Spleen (tissue), 11 donors: Measurements from ENCODE around the gene STAP2. TPM values are rescaled to one million over a fixed set of nuclear protein-coding genes. Genes with fewer than 3 reads are reported as not detected.

ENCODE experiments used
- DNase-seq: peaks from one replicate; pipeline ENCODE4 v3.0.0-alpha.2; 2020
- H3K27ac ChIP-seq, 8 donors: fragments of 200-600 bp; sonication (generic) in 7 of 8; 1 replicate in 4 of 8; 2 replicates in 4 of 8; pipeline versions ENCODE4 v1.5.0 to v1.8.0; 2016 to 2021; ENCODE audit warnings: inconsistent platforms in 4 of 8, mild to moderate bottlenecking in 4 of 8, moderate library complexity in 1 of 8
- H3K27me3 ChIP-seq, 7 donors: fragments of 200-600 bp; sonication (generic) in 6 of 7; replicated peaks in 1 of 7; 1 replicate in 4 of 7; 2 replicates in 3 of 7; pipeline versions ENCODE4 v1.5.0 to v1.8.0; 2016 to 2021; ENCODE audit warnings: inconsistent platforms in 3 of 7, mild to moderate bottlenecking in 1 of 7
- H3K36me3 ChIP-seq, 6 donors: fragments of 200-600 bp; sonication (generic) in 5 of 6; 1 replicate in 4 of 6; 2 replicates in 2 of 6; pipeline versions ENCODE4 v1.5.0 to v1.8.0; 2016 to 2021; ENCODE audit warnings: inconsistent platforms in 2 of 6
- H3K4me1 ChIP-seq, 6 donors: fragments of 200-600 bp; sonication (generic) in 5 of 6; 1 replicate in 3 of 6; 2 replicates in 3 of 6; pipeline versions ENCODE4 v1.5.0 to v1.8.0; 2016 to 2021; ENCODE audit warnings: inconsistent platforms in 3 of 6
- H3K4me3 ChIP-seq, 8 donors: fragments of 200-600 bp; sonication (generic) in 7 of 8; 1 replicate in 4 of 8; 2 replicates in 4 of 8; pipeline versions ENCODE4 v1.5.0 to v1.8.0; 2016 to 2021; ENCODE audit warnings: inconsistent platforms in 4 of 8, mild to moderate bottlenecking in 4 of 8, moderate library complexity in 2 of 8
- H3K9me3 ChIP-seq, 8 donors: fragments of 200-600 bp; sonication (generic) in 7 of 8; 1 replicate in 4 of 8; 2 replicates in 4 of 8; pipeline versions ENCODE4 v1.5.0 to v1.8.0; 2016 to 2021; ENCODE audit warnings: inconsistent platforms in 4 of 8
- POLR2A ChIP-seq, 3 donors: fragments of 450-650 bp; IDR thresholded peaks; one replicate each; pipeline ENCODE4 v1.5.1; 2017; ENCODE audit warnings: antibody characterized with exemption in 3 of 3, mild to moderate bottlenecking in 1 of 3
- POLR2AphosphoS5 ChIP-seq, 3 donors: sonication (generic); formaldehyde crosslinking; IDR thresholded peaks; one replicate each; pipeline ENCODE4 v1.5.1; 2017; ENCODE audit warnings: antibody characterized with exemption in 3 of 3
- WGBS, 5 donors: extraction: QIAGEN DNeasy Blood & Tissue Kit in 3 of 5; methylation state at CpG; one replicate each; pipeline versions ENCODE4 v1.1.5 to v1.1.7; 2013 to 2018; 5-methylcytosine and 5-hydroxymethylcytosine counted together
- intact Hi-C: fragments of 100-400 bp; cut with DNase I; formaldehyde crosslinking; loops from one replicate; pipeline ENCODE4 v1.15.0; 2023; ENCODE audit warnings: low total_unique reads
- polyA plus RNA-seq, 3 donors: library from polyadenylated mRNA; stranded (reverse); fragments of 200-250 nt; gene quantifications; one replicate each; pipeline ENCODE4 v1.2.1, GENCODE V29; 2013
- total RNA-seq, 7 donors: library from RNA; depleted of rRNA in 3 of 7; stranded (reverse); fragments of >200 nt in 3 of 7; fragmentation: NEBNext Ultra II Directional in 4 of 7; extraction: Animal tissue kit (Norgen Biotek cat#: 25700) in 4 of 7; gene quantifications; one replicate each; pipeline versions ENCODE4 v1.1.0 to v1.2.1, GENCODE V29; 2016 to 2021
- TF ChIP-seq, protein P1 (sequence below), 11 experiments: fragments of 200-600 bp in 7 of 11; fragments of 450-650 bp in 4 of 11; sonication (generic) in 4 of 11; IDR thresholded peaks in 8 of 11; conservative IDR thresholded peaks in 3 of 11; 1 replicate in 7 of 11; 2 replicates in 4 of 11; pipeline versions ENCODE4 v1.4.0 to v1.8.0; 2016 to 2021; ENCODE audit warnings: antibody characterized with exemption in 11 of 11, inconsistent platforms in 4 of 11, mild to moderate bottlenecking in 1 of 11
- donor health status: healthy with polysubstance abuse.
- donor health status: DM: no; HTN: no; CAD: no; lungs with moderate emphysema.
- donor health status: DM: no; HTN: no; CAD: no.
- donor health status: Bipolar disorder and iron deficiency.
- donor health status: healthy.
- donor health status: DM: no; HTN: no; CAD: no.
- donor health status: DM: yes; HTN: yes; CAD: no.

Gene STAP2
- total and polyA plus RNA-seq, 10 donors: 0.79 to 5.1 (median 2.1) TPM; not detected in 1

DNA sequence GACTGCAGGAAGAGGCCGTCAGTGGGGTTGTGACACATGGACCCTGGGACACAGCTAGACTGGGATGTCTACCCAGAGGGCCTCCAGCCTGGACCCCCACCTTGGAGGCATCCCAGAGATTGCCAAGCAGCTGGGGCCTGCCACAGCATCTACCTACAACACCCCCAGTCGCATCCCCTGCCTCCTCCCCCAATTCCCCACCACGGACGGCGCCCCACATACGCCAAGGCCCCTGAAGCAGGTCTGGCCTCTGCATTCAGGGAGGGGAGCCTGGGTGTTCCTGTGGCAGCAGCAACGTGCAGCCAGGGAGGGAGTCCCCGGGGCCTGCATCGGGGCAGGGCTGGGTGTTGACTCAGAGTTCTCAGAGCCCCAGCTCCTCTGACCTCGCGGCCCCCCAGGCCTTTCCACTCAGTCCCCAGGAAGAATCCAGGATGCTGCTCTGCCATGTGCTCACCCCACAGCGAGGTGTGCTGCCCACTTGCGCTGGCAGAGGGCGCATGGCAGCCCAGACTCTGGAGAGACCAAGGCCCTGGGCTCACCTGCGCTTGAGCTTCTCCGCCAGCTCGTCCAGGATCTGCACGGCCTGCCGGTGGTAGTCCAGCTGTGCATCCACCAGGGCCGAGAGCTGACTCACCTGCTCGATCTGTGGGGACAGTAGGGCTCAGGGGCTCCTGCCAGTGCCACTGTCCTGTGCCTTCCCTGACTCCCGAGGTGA is 24.4 kb upstream of the STAP2 start:
- intact Hi-C loops: no loop called here
- no peaks in the 10 kb centered on the region for H3K27me3 ChIP-seq
- peaks cover 4 to 100% (median 87%) of the 10 kb centered on the region in 6 donors for H3K36me3 ChIP-seq
- no peak overlapping the region for H3K4me3 ChIP-seq
- WGBS, 5 donors: 82 to 87% (median 85%) methylated on average over 10 to 22 of the region's 22 CpGs
- TF ChIP-seq, protein P1, sequence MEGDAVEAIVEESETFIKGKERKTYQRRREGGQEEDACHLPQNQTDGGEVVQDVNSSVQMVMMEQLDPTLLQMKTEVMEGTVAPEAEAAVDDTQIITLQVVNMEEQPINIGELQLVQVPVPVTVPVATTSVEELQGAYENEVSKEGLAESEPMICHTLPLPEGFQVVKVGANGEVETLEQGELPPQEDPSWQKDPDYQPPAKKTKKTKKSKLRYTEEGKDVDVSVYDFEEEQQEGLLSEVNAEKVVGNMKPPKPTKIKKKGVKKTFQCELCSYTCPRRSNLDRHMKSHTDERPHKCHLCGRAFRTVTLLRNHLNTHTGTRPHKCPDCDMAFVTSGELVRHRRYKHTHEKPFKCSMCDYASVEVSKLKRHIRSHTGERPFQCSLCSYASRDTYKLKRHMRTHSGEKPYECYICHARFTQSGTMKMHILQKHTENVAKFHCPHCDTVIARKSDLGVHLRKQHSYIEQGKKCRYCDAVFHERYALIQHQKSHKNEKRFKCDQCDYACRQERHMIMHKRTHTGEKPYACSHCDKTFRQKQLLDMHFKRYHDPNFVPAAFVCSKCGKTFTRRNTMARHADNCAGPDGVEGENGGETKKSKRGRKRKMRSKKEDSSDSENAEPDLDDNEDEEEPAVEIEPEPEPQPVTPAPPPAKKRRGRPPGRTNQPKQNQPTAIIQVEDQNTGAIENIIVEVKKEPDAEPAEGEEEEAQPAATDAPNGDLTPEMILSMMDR (IDR thresholded peaks at IDR 0.05 in 8 of 11, conservative IDR thresholded peaks at IDR 0.05 in 3 of 11): peak in 5 of 11 experiments; percentile 11 to 41 (median 18)
- TF ChIP-seq POLR2A (IDR thresholded peaks at IDR 0.05) (no peak), POLR2AphosphoS5 (IDR thresholded peaks at IDR 0.05) (peak; percentile 17 to 63 (median 40))
- no peaks in the 10 kb centered on the region for H3K9me3 ChIP-seq
- H3K4me1 ChIP-seq: peaks cover 4 to 23% (median 6%) of the 10 kb centered on the region in 6 donors
- DNase-seq: peak; percentile 74
- H3K27ac ChIP-seq: no peak overlapping the region

DNA sequence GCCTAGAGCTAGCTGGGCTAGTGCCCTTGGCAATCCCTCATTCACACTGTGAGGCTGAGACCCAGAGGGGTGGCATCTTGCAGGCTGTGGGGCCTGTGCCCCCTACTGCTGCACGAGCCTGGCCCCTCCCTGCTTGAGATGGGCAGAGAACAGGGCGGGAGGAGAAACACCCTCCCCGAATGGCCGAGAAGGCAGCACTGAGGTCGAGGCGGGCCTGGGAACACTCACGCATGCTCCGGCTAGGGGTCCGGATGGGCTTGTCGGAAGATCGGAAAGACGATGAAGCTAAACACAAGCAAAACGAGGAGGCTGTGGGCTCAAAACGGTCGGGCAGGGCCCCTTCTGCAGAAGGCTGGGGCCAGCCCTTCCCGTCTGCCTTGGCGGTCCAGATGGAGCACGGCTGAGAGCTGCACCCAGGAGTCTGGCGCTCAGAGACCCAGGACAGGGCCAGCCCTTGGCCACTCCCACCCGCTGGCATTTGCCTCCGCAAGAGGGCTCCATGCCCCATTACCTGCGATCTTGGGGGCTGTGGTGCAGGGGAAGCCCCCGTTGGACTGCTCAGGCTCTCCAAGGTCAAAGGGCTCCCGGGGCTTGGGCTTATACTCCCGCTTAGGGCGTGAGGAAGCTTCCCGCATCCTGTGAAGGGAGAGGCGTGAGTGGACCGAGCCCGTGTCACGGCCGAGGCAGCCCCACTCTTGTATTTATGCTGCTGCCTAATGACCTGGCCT is 23.6 kb upstream of the STAP2 start:
- 88 to 90% (median 89%) methylated on average over 25 to 32 of the region's 32 CpGs for WGBS, 5 donors
- peaks cover 0 to 15% (median 0%) of the 10 kb centered on the region in 6 donors for H3K4me1 ChIP-seq
- peak; percentile 68 for DNase-seq
- no peaks in the 10 kb centered on the region for H3K9me3 ChIP-seq
- TF ChIP-seq POLR2A (IDR thresholded peaks at IDR 0.05) (no peak), POLR2AphosphoS5 (IDR thresholded peaks at IDR 0.05) (peak in 1 of 3 donors; percentile 19)
- H3K27me3 ChIP-seq: no peaks in the 10 kb centered on the region
- peaks cover 4 to 100% (median 87%) of the 10 kb centered on the region in 6 donors for H3K36me3 ChIP-seq
- intact Hi-C loops: no loop called here
- no peak overlapping the region for H3K27ac ChIP-seq
- H3K4me3 ChIP-seq: no peak overlapping the region

DNA sequence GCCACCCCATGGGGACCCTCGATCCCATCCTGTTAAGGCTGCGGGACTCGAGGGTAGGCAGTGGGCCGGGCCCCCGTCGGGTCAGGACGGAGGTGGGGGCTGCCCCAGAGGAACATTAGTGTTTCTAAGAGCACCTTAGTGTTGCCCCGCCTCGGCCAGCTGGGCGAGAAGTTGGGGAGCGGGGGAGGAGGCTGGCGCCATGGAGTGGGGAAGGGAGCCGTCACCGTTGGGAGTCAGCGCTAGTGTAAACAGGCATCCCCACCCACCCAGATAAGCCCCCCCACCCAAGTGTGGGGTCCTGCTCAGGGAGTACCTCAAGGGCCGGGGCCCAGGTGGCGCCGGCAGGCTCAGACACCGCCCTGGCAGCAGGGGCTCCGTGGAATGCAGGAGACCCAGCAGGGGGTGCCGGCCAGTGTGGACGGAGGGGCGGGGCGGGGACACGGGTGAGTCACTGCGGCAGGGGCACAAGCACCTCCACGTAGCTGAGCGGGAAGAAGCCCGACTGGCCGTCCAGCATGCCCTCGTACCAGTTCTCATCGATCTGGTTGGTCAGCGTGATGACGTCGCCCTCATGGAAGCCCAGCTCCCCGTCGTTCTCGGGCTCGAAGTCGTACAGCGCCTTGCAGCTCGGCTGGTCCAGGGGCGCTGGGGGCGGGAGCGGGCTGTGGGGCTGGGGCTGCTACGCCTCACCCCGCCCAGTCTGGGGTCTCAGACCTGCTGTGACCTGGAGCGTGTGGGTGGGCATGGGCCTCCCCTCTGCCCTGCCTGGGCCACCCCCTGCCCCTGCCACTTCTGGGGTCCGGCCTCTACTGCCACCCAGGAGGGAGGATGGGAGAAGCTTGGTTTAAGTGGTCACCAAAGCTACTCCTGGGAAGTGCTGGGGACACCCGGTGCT is 22.8 kb upstream of the STAP2 start:
- intact Hi-C loops: no loop called here
- H3K36me3 ChIP-seq: peaks cover 4 to 100% (median 83%) of the 10 kb centered on the region in 6 donors
- H3K27ac ChIP-seq: peak overlapping the region in 3 of 8 donors; percentile 8 to 13 (median 10)
- no peaks in the 10 kb centered on the region for H3K9me3 ChIP-seq
- DNase-seq: peak; percentile 75
- peaks cover 0 to 9% (median 0%) of the 10 kb centered on the region in 6 donors for H3K4me1 ChIP-seq
- H3K4me3 ChIP-seq: no peak overlapping the region
- 89 to 93% (median 91%) methylated on average over 22 to 50 of the region's 50 CpGs for WGBS, 5 donors
- TF ChIP-seq POLR2A (IDR thresholded peaks at IDR 0.05) (no peak), POLR2AphosphoS5 (IDR thresholded peaks at IDR 0.05) (peak in 2 of 3 donors; percentile 6 to 10)
- H3K27me3 ChIP-seq: no peaks in the 10 kb centered on the region

DNA sequence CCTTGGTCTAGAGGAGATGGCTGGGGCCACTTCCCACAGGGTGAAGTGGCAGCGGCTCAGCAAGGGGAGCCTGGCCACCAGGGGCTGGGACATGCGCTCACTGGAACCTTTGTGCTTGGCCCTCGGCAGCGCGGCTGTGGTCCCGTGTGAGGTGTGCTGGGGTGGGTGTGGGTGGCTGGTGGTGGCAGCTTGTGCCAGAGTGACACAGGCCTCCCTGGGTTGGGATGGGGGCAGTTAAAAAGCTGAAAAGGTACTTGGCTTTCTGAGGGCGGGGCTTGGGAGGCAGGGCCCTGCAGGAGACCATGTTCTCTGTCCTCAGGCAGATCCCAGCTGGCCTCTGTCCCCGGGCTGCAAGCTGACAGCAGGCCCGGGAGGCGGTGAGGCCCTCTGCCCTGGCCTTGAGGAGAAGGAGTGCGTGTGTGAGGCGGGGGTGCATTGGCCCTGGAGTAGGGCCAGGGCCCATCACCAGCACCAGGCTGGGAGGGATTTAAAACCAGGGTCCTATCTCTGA is 22.1 kb upstream of the STAP2 start:
- H3K4me3 ChIP-seq: no peak overlapping the region
- intact Hi-C loops: no loop called here
- H3K36me3 ChIP-seq: peaks cover 4 to 100% (median 76%) of the 10 kb centered on the region in 6 donors
- H3K27ac ChIP-seq: peak overlapping the region in 3 of 8 donors; percentile 8 to 13 (median 10)
- 77 to 89% (median 83%) methylated on average over 2 to 12 of the region's 12 CpGs for WGBS, 5 donors
- peak in 1 of 3 donors; percentile 51 for TF ChIP-seq POLR2AphosphoS5 (IDR thresholded peaks at IDR 0.05)
- no peak for TF ChIP-seq POLR2A (IDR thresholded peaks at IDR 0.05)
- H3K4me1 ChIP-seq: peaks cover 0 to 6% (median 0%) of the 10 kb centered on the region in 6 donors
- H3K9me3 ChIP-seq: no peaks in the 10 kb centered on the region
- DNase-seq: peak; percentile 74
- no peaks in the 10 kb centered on the region for H3K27me3 ChIP-seq

DNA sequence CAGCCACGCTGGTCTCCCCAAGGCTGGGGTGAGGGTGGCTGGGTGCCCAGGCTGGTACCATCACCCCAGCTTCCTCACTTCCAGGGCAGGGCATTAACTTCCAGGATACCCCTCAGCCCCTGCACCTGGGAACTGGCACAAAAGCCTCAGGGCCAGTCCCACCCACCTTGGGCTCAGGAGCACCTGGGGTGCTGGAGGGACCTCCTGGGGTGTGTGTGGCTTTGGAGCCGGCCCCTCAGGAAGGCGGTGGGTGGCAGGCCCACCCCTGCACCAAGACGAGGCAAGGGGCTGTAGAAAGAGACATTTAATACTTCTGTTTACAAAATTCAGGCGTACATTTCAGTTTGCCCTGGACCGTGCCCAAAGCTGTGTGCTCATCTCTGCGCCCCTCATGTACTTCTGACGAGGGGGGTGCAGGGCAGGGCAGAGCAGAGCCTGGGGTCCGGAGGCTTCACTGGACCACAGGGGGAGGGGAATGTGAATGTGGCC is 21.5 kb upstream of the STAP2 start:
- intact Hi-C loops: no loop called here
- Histone ChIP-seq H3K4me1 (peaks cover 0 to 6% (median 0%) of the 10 kb centered on the region in 6 donors), H3K27ac (peak overlapping the region in 1 of 8 donors; percentile 13), H3K36me3 (peaks cover 4 to 98% (median 70%) of the 10 kb centered on the region in 6 donors), H3K27me3 (no peaks in the 10 kb centered on the region), H3K4me3 (no peak overlapping the region), H3K9me3 (no peaks in the 10 kb centered on the region)
- WGBS, 5 donors: 69 to 94% (median 86%) methylated on average over 6 to 9 of the region's 9 CpGs
- TF ChIP-seq, protein P1 (IDR thresholded peaks at IDR 0.05 in 8 of 11, conservative IDR thresholded peaks at IDR 0.05 in 3 of 11): no peak
- TF ChIP-seq POLR2A (IDR thresholded peaks at IDR 0.05): no peak
- no peak for TF ChIP-seq POLR2AphosphoS5 (IDR thresholded peaks at IDR 0.05)
- DNase-seq: no peak
